K562 (cell line): ENCODE measurements around the gene CPTP. TPM values are rescaled to one million over a fixed set of nuclear protein-coding genes. Genes with fewer than 3 reads are reported as not detected.

ENCODE experiments used
- CC2D1A ChIP-seq: fragments of 450-650 bp; IDR thresholded peaks from 2 replicates; pipeline ENCODE4 v1.6.1; 2017; ENCODE audit warnings: mild to moderate bottlenecking
- HMG20A ChIP-seq: fragments of 450-650 bp; formaldehyde crosslinking; conservative IDR thresholded peaks from 2 replicates; pipeline ENCODE4 v1.4.0; 2020; ENCODE audit warnings: mild to moderate bottlenecking, mixed read lengths
- HOXB6 ChIP-seq: fragments of 250-450 bp; sonication (Bioruptor Pico); IDR thresholded peaks from 2 replicates; pipeline ENCODE4 v1.5.1; 2022; ENCODE audit warnings: mild to moderate bottlenecking, borderline replicate concordance
- LCOR ChIP-seq: sonication (generic); formaldehyde crosslinking; IDR thresholded peaks from 2 replicates; pipeline ENCODE4 v1.8.0; 2022; ENCODE audit warnings: mild to moderate bottlenecking, missing genetic modification reagents
- NFE2 ChIP-seq: IDR thresholded peaks from 2 replicates; pipeline ENCODE4 v1.6.1; 2014; ENCODE audit warnings: antibody characterized with exemption, low read depth
- NKRF ChIP-seq: fragments of 450-650 bp; IDR thresholded peaks from 2 replicates; pipeline ENCODE4 v1.6.1; 2016; ENCODE audit warnings: borderline replicate concordance
- POLR2H ChIP-seq: IDR thresholded peaks from 2 replicates; pipeline ENCODE4 v1.6.1; 2016; ENCODE audit warnings: missing genetic modification characterization, low read depth, mild to moderate bottlenecking, control low read depth, missing compliant biosample characterization, moderate library complexity
- RERE ChIP-seq: sonication (generic); formaldehyde crosslinking; IDR thresholded peaks from 2 replicates; pipeline ENCODE4 v1.8.0; 2023; ENCODE audit warnings: missing genetic modification reagents, mild to moderate bottlenecking, borderline replicate concordance
- SMARCE1 ChIP-seq: fragments of 450-650 bp; IDR thresholded peaks from 2 replicates; pipeline ENCODE4 v1.7.1; 2016; ENCODE audit warnings: mild to moderate bottlenecking
- TARDBP ChIP-seq: fragments of 450-650 bp; IDR thresholded peaks from 2 replicates; pipeline ENCODE4 v1.6.1; 2016
- TCFL5 ChIP-seq: fragments of 250-450 bp; sonication (Bioruptor Pico); conservative IDR thresholded peaks from 2 replicates; pipeline ENCODE4 v1.6.1; 2021; ENCODE audit warnings: mild to moderate bottlenecking, moderate library complexity, matching md5 sums
- ZC3H8 ChIP-seq: fragments of 450-650 bp; IDR thresholded peaks from 2 replicates; pipeline ENCODE4 v1.6.1; 2017
- ZNF143 ChIP-seq: sonication (generic); formaldehyde crosslinking; IDR thresholded peaks from 2 replicates; pipeline ENCODE4 v1.9.0; 2022; ENCODE audit warnings: mild to moderate bottlenecking, missing genetic modification reagents
- ZNF445 ChIP-seq: fragments of 250-450 bp; sonication (Bioruptor Pico); IDR thresholded peaks from 2 replicates; pipeline ENCODE4 v1.4.0; 2020; ENCODE audit warnings: low read depth, mild to moderate bottlenecking, moderate library complexity
- ZNF57 ChIP-seq: fragments of 450-650 bp; formaldehyde crosslinking; IDR thresholded peaks from 2 replicates; pipeline ENCODE4 v1.4.0; 2020; ENCODE audit warnings: mild to moderate bottlenecking, moderate library complexity
- ZNF695 ChIP-seq: fragments of 450-650 bp; formaldehyde crosslinking; IDR thresholded peaks from 2 replicates; pipeline ENCODE4 v1.4.0; 2020; ENCODE audit warnings: mild to moderate bottlenecking, moderate library complexity
- polyA plus RNA-seq, 8 experiments: library from polyadenylated mRNA; depleted of rRNA in 4 of 8; stranded (reverse) in 5 of 8; unstranded in 3 of 8; fragments of >200 nt; fragmentation: Nextera tagmentation in 2 of 8; fragmentation: Illumina TruSeq in 1 of 8; extraction: Ambion mirVana in 2 of 8; extraction: Trizol in 1 of 8; gene quantifications; 2 replicates each; pipeline versions ENCODE4 v1.2.1 to v1.2.3, GENCODE V29; 2011 to 2014; ENCODE audit warnings: inconsistent platforms in 1 of 8, missing spikeins in 1 of 8
- total RNA-seq, 7 experiments: library from RNA; depleted of rRNA in 6 of 7; stranded (reverse); fragments of >200 nt in 6 of 7; fragmentation: Illumina TruSeq in 2 of 7; extraction: Trizol in 2 of 7; gene quantifications; 2 replicates each; pipeline versions ENCODE4 v1.2.1 to v1.2.3, GENCODE V29; 2011 to 2021; ENCODE audit warnings: low replicate concordance in 1 of 7
- TF ChIP-seq, protein P1 (sequence below): fragments of 250-450 bp; sonication (Bioruptor Pico); IDR thresholded peaks from 2 replicates; pipeline ENCODE4 v1.8.0; 2021; ENCODE audit warnings: mild to moderate bottlenecking, moderate library complexity
- TF ChIP-seq, protein P2 (sequence below): fragments of 250-450 bp; sonication (Bioruptor Pico); IDR thresholded peaks from 2 replicates; pipeline ENCODE4 v1.5.0; 2020; ENCODE audit warnings: mild to moderate bottlenecking, borderline replicate concordance

CPTP gene
- total and polyA plus RNA-seq, 9 of the 15 experiments (the other 6 are each of a cell fraction or from before 2014, with no cell fraction given), result 0.11 to 25.8 (median 3.5) TPM

GRCh38 chr1:1307923-1308755 is 16.5 kb upstream of the CPTP start, which contains the start of the genes ACAP3 and PUSL1 (continued):
- TF ChIP-seq NFE2, result no peak
- peak; percentile 66 for TF ChIP-seq NKRF
- no peak for TF ChIP-seq CC2D1A
- TF ChIP-seq LCOR (CRISPR knock-in tag), result no peak
- no peak for TF ChIP-seq HOXB6
- TF ChIP-seq, protein P1, sequence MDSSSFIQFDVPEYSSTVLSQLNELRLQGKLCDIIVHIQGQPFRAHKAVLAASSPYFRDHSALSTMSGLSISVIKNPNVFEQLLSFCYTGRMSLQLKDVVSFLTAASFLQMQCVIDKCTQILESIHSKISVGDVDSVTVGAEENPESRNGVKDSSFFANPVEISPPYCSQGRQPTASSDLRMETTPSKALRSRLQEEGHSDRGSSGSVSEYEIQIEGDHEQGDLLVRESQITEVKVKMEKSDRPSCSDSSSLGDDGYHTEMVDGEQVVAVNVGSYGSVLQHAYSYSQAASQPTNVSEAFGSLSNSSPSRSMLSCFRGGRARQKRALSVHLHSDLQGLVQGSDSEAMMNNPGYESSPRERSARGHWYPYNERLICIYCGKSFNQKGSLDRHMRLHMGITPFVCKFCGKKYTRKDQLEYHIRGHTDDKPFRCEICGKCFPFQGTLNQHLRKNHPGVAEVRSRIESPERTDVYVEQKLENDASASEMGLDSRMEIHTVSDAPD (CRISPR knock-in tag), result no peak
- TF ChIP-seq ZNF695, result no peak
- no peak for TF ChIP-seq ZNF143
- no peak for TF ChIP-seq SMARCE1
- peak; percentile 77 for TF ChIP-seq TARDBP
- TF ChIP-seq, protein P2, sequence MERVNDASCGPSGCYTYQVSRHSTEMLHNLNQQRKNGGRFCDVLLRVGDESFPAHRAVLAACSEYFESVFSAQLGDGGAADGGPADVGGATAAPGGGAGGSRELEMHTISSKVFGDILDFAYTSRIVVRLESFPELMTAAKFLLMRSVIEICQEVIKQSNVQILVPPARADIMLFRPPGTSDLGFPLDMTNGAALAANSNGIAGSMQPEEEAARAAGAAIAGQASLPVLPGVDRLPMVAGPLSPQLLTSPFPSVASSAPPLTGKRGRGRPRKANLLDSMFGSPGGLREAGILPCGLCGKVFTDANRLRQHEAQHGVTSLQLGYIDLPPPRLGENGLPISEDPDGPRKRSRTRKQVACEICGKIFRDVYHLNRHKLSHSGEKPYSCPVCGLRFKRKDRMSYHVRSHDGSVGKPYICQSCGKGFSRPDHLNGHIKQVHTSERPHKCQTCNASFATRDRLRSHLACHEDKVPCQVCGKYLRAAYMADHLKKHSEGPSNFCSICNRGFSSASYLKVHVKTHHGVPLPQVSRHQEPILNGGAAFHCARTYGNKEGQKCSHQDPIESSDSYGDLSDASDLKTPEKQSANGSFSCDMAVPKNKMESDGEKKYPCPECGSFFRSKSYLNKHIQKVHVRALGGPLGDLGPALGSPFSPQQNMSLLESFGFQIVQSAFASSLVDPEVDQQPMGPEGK (CRISPR knock-in tag), result no peak
- TF ChIP-seq ZNF57, result no peak
- TF ChIP-seq ZC3H8, result no peak
- TF ChIP-seq POLR2H (tag), result no peak
- no peak for TF ChIP-seq ZNF445 (CRISPR knock-in tag)
- no peak for TF ChIP-seq HMG20A (CRISPR knock-in tag)
- TF ChIP-seq TCFL5 (CRISPR knock-in tag), result no peak
- TF ChIP-seq RERE (CRISPR knock-in tag), result no peak
